HG03045 (cell line): ENCODE data around the gene CCDC198.

Experiments
- ATAC-seq: cut with Tn5 transposase; IDR thresholded peaks from one replicate; pipeline ENCODE4 v1.9.1; 2021; ENCODE audit warnings: mild to moderate bottlenecking, moderate library complexity; ENCODE audit not compliant: unreplicated experiment

Gene CCDC198, protein sequence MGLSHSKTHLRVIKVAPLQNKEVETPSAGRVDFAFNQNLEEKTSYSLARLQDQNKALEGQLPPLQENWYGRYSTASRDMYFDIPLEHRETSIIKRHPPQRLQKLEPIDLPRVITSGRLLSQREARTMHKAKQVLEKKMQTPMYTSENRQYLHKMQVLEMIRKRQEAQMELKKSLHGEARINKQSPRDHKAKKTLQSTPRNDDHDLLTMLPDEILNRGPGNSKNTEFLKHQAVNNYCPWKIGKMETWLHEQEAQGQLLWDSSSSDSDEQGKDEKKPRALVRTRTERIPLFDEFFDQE

DNA sequence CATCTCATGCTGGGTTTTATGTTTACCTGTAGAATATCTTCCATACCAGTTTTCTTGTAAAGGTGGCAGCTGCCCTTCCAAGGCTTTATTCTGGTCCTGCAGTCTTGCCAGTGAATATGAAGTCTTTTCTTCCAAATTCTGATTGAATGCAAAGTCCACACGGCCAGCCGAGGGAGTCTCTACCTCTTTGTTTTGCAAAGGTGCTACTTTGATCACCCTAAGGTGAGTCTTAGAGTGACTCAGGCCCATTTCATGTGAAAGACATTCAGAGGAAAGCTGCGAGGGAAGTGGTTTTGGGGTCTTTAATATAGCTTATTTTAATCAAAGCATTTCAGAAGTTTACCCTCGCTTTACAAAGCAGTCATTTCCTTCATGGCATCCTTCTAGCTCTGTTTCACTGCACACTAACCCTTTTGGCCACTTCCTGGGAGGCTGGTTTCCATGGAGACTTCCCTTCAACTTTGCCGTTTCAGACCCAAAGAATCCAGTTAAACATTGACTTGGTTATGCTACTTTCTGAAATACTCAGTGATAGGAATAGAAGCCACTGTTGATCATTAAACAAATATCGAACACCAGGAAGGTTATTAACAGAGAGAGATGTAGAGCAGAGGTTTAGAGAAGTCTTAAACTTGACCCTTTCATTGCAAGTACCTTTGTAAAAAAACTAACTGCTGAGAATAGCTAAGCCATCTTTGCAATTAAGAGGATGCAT is at the start of gene CCDC198:
Gene CCDC198, minus strand, starts transcription at position 391 of the 715 bp plus-strand sequence. Its CDS starts 142 bp downstream, at position 249.
- peak; percentile 67 for ATAC-seq

DNA sequence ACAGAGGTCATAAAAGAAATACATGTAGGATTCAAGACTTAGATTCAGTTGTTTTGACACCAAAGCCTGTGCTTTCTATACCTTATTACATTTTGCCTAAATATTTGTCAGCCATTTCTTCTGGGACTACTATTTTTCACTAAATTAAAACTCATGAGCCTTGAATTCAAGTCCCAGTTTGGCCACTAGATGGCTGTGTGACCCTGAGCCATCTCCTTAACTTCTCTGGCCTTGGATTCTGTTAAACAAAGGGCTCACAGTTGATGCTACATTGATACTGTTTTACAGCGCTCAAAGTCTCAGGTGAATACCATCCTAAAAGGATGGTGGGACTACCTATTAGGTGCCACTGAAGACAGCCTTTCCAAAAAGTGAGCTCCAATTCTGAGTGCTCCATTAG is 39.6 kb upstream of the CCDC198 start:
- ATAC-seq = no peak

DNA sequence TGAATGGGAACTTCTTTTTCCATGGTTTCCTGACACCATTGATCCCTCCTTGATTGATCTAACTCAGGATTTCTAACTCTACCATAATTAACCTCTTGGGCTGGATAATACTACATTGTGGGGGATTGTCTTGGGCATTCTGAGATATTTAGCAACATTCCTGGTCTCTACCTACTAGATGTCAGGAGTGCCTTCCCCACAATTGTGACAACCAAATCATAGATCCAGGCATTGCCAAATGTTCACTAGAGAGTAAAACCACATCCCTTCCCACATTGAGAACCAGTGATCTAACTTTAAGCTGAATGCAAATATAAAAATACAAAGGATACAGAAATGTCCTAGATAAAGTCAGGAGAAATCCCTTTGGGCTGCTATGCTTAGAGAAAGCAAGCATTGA is 36.9 kb upstream of the CCDC198 start:
- no peak for ATAC-seq

DNA sequence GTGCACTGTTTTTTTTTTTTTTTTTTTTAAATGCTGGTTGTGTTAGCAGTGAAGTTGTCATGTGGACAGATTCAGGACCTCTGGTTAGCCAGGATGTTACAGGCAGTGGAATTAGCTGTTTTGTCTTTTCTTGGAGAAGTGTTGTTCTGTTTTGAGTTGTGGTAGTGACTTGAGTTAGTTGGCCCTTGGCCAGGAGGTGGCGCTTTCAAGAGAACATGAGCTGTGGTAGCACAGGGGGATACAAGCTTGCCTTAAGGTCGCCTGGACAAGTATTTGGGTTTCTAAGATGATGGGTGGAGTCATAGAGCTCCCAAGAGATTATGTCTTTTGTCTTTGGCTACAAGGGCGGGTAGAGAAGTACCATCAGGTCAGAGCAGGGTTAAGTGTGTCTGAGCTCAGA is 33.3 kb upstream of the CCDC198 start:
- ATAC-seq = no peak

DNA sequence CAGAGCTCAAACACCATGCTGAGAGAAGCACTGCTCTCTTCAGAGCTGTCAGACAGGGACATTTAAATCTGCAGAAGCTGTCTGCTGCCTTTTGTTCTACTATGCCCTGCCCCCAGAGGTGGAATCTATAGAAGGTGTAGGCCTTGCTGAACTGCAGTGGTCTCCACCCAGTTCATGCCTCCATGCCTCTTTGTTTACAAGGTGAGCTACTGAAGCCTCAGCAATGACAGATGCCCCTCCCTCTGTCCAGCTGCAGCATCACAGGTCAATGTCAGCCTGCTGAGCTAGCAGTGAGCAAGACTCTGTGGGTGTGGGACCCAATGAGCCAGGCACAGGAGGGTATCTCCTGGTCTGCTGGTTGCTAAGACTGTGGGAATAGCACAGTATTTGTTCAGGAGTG is 25.4 kb upstream of the CCDC198 start:
- ATAC-seq = no peak

DNA sequence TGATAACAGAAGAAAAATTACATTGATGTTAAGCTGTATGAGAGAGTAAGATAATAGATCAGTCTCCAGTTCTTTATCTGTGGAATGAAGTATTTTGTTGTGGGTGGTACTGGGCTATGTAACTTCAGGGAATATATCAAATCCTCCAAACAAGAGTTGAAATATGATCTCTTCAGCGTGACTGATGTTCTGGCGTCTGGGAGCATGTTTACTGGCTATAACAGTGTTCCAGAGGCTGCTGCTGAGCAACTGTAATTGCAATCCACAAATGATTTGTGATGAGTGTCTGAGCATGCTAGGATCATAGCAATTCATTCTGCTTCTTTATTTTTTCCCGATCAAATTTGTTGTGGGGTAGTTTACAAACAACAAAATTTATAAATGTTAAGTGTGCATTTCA is 18.6 kb upstream of the CCDC198 start:
- no peak for ATAC-seq

DNA sequence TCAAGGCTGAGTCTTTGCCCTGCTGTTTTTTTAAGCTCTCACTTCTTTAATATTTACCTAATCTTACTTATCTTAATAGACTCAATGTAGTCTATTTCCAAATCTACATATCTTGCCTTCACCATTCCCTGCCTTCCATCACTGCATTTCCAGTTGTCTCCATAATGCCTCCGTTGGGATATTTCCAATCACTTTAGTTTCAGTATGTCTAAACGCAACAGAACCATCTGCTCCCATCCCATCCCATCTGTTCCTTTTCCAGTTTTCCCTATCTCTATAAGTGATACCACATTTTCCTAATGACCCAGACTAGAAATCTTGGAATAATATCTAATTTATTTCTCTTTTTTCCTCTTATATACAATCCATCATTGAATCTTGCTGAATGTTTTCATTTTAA is 15.1 kb upstream of the CCDC198 start:
- ATAC-seq = no peak

DNA sequence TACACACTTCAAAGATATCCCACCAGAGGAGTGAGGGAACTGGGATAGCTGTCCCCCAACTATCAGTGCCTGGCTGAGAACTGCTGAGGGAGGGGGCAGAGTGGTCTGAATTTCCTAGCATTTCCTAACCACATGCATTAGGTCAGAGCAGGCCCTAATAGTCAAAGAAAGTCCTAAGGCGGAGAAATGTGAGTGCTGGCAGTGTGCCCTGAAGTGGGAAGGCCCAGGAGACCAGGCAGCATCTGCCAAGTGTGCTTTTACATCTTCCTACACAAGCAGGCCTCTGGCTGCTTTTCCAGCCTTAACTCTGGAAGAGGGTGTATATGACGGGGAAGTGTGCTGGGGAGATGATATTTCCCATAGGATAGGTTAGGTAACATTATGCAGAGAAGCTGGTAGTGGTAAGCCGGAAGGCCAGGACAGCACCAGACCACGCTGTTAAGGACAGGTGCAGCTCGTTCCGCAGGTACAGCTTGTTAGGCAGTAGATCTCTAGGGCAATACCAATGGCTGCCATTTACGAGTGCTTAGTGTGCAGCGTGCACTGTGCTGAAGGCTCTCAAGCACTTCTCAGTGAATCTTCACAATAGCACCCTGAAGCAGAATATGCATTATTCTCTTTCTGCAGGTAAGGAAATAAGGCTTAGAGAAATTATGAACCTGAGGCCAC is 9.1 kb upstream of the CCDC198 start:
- no peak for ATAC-seq

DNA sequence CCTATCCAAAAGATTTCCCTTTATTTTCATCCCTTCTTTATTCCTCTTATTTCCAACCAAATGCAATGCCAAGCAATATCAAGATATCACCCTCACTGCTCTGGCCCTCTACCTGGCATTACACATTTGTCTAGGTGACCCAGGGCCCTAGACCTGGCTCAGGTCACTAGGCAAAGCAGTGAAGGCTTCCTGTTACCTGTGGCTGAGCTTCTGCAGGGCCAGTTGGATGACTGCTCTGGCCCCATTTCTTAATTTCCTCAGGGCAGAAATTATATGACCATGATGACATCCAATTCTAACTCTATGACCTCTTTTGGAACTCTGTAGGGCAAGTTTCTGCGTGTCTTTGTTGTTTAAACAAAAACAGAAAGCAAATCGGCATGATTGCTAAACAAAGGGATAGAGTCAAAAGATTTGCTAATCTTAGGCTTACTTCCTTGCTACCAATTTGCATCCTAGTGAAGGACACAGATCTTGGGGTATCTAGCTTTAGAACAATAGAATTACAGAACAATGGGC is 7.4 kb upstream of the CCDC198 start:
- no peak for ATAC-seq

DNA sequence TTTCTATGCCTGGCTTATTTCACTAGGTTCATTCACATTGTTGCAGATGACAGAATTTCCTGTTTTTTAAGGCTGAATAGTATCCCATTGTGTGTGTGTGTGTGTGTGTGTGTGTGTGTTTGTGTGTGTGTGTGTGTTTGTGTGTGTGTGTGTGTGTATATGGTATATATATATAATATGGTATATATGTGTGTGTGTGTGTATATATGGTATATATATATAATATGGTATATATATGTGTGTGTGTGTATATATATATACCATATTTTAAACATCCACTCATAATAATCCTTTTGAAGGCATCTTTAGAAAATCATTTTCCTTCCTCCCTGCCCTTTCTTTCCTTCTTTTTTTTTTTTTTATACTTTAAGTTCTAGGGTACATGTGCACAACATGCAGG is 5.0 kb upstream of the CCDC198 start:
- ATAC-seq = no peak

DNA sequence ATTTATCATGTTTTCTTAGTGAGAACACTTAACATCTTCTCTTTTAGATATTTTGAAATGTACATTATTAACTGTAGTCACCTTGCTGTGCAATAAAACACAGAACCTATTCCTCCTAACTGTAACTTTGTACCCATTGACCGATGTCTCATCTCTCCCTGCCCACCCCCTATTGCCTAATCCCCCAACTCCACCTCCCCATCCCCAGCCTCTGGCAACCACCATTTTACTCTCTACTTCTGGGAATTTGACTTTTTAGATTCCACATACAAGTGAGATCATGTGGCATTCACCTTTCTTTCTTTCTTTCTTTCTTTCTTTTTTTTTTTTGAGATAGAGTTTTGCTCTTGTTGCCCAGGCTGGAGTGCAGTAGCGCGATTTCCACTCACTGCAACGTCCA is 4.4 kb upstream of the CCDC198 start:
- no peak for ATAC-seq

DNA sequence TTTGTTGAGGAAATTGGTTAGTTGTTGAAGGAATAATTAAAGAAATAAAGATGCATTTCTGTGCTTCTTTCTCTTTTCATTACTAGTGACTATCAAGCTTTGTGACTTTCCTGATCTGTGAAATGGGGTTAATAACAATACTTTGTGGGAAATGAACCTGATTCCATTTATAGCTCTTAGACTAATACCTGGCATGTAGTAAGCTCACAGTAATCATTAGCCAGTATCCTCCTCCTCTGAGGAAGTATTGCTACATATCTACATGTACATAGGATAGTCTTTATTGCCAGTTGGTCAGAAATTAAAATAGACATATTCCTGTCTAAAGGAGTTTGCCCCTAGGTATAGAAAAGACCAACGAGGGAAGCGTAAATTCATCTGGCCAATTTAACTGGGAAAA is 1.8 kb upstream of the CCDC198 start:
- no peak for ATAC-seq

DNA sequence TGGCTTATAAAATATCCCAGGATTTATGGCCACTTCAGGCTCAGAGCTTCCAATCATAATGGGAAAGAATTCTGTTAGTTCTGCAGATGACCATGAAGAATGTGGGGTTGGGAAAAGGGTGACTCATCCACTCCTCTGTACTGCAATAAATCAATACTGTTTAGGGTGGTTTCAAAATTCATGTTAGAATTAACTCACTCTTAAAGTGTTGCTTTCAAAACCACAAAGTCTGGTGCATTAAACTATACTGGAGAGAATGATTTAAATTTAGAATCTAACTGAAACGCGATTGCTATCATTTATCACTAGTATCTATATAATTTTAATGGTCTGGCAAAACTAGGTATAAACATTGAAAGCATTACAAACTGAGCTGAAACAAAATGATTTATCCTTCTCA is 798 bp downstream of the CCDC198 start:
- no peak for ATAC-seq

DNA sequence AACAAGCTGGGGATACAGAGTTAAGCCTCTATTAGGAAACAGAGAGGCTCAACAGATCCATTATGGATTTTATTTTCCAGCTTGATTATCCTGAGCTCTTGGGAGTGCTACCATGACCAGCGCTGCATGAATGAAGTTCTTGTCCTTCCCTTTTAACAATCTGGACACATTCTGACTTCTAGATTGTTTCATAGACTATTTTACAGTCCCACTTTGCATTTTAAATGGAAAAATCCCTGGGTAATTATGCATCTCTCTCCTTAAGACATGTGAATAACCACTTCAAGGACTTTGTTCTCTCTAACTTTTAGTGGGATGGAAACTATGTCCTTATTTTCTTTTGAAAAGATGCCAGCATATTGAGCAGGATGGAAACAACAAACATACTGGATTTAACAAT is 2.0 kb downstream of the CCDC198 start:
- no peak for ATAC-seq

DNA sequence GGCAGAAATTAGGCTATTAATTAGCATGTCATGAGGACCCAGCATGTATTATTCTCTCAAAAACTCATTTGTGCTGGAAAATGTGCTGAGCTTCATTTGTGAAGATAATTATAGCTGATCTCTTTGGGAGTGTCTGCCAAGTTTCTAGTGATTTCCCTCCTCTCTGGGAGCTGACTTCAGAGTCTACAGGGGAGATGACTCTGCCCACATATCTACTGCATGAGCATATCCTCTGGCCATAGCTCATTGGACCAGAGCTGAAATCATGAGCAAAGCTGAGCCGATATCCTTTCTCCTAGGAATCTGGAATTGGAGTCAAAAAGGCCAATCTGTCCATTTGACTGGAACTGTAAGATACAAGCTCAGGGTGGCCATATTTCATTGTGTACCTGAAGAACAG is 5.9 kb downstream of the CCDC198 start:
- ATAC-seq = no peak

DNA sequence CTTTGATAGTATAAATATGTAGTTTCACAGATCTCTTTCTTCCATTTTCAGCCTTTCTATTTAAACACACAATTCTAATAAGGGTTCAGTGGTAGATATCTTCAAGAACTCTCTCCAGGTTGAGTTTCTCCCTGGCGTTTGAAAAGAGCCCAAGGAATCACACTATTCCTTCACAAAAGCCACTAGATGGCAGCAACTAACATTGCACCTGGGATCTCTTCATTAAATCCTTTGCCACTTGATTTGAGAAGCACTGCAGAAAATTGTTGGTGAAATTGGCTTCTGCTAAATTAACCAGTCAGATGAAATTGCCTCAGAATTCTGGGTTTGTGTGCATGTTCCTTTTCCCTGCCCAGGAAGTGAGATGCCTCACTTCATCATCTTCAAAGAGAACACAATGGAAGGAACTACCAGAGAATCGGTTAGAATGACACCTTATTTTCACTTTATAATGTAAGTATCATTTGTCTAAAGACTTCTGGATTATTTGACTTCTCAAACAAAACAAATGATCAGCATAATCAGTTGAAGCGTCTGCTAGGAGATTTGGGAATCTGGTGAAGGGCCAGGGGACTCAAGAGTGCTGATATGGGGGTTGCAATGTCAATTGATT is 6.8 kb downstream of the CCDC198 start:
- no peak for ATAC-seq

DNA sequence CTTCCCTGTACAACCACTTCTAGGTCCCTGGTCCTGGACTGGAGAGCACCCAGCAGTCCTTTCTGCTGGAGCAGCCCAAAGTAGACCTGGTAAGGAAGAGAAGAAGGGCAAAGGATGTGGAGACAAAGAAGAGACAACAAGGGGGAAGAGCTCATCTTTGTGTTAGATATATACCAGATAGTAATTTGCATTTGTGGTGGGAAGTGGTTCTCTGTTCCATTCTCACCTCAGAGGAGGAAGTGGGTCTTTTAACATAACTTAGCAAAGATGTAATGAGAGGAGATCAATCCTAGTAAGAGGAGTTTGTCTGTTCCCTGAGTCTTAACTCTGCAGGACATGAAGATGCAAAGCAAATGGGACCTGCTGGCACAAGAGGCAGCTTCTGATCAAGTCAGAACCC is 8.0 kb downstream of the CCDC198 start:
- ATAC-seq = peak; percentile 85

DNA sequence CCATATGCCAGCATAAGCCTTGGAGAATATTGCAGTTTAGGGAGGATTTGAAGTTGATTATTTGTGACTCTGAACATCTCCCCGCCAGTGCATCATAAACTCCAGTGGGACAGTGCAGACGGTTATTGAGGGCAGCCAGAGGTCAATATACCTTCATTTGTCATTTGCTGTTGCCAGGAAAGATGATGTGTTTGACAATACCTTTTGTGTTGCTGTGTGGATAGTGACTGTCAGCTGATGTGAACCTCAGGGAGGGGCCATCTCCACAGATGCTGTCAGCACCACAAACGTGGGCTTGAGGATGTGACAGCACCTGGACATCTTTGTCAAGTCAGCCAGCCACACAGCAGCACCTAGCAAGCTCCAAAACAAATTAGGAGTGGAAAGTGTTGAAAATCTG is 11.5 kb downstream of the CCDC198 start:
- no peak for ATAC-seq

DNA sequence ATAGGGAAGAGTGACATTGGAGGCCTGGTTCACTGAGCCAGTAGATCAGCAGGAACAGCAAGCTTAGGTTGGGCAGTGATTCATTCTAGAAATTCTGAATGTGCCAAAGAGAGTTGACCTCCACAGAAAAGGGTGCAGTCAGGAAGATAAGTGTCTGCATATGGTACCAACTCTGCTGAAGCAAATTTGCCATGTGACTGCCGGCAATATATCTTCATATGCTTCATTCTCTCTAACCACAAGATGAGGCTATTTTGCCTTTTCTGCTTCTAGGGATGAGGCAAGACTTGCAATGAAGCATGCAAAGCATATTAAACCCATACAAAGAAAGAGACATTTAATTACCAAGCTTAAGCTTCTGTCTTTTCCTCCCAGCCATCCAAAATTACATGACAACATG is 13.6 kb downstream of the CCDC198 start:
- no peak for ATAC-seq

DNA sequence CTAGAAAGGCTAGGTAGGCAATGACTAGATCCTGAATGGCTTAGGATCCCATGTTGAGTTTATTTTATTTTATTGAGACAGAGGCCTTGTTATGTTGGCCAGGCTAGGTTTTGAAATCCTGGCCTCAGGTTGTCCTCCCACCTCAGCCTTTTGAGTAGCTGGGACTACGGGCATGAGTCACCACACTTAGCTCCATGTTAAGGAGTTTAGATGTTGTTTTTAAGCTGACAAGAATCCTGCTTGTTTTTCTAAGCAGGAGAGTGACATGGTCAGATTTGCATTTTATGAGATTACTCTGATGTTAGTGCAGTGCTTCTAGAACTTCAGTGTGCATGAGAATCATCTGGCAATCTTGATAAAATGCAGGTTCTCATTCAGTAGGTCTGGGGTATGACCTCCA is 14.5 kb downstream of the CCDC198 start:
- no peak for ATAC-seq

DNA sequence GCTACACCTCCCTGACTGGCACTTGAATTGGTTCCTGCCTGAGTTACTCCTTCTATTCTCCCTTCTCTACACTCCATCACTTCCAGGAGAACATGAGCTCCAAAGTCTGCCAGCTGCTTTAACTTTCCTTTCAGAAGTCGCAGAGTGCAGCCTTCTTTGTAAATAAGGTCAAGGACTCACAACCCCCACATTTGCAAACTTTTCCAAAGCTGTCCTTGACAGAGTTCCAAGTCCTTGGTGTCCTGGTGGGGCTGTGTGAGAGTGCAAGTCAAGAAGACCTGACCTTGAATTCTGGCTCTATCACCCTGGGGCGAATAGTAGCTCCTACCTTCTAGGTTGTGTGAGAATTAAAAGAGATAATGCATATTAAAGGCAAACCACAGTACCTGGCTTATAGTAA is 15.6 kb downstream of the CCDC198 start:
- no peak for ATAC-seq

DNA sequence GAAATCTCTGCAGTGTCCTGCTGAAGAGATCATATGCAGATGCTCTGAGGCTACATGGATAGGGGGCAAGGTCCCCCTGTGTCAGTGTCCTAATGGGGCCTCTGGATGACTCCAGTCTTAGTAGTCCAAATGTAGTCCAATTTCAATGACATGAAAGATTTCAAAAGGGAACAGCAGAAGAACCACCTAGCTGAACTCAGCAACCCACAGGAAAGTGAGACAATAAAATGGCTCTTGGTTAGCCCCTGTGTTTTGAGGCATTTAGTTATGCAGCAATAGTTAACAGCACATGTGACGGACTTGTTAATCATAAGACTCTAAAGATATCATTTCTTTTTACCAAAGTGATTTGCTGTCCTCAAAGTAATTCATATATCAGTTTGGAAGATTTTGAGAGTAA is 22.7 kb downstream of the CCDC198 start:
- no peak for ATAC-seq
